ENCODE data around the gene BBS4. TPM values are rescaled to one million over a fixed set of nuclear protein-coding genes. Genes with fewer than 3 reads are reported as not detected.

BBS4 gene
- total and polyA plus RNA-seq, 9 of the 15 experiments (the other 6 are each of a cell fraction or from before 2014, with no cell fraction given) = 25.1 to 80.7 (median 38.9) TPM

DNA sequence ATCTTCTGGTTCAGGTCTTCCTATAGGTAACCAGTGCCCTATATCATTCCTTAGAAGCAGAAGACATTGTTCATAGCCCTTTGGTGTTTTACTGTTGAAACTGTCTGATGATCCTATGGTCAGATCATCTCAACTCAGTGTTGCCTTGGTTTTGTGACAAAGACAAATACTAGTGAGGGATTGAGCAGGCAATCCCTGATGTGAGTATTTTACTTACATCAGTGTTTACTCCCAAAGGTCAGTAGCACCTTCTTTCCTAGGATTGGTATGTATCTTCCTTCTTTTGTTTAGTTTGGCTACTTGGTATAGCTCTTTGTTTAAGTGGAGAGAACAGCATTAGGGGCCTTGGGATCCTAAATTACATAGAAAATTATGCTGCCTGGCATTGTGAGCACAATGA lies 41.1 kb downstream of the BBS4 start:
- Histone ChIP-seq H3K9me3 (replicated peaks; ENCODE audit: control insufficient read depth, insufficient read depth, low read depth, low read length) (no peaks in the 10 kb centered on the region), H4K20me1 (replicated peaks; ENCODE audit: control insufficient read depth, insufficient read depth, low read length) (no peaks in the 10 kb centered on the region), H3K4me3 (no peak overlapping the region), H3K9ac (ENCODE audit: insufficient read depth in 1 of 2, low read depth in 2 of 2, low read length in 2 of 2) (no peak overlapping the region), H3K4me1 (replicated peaks in 1 of 2; ENCODE audit: control insufficient read depth in 2 of 2, insufficient read depth in 2 of 2, low read length in 2 of 2) (no peaks in the 10 kb centered on the region), H3K36me3 (ENCODE audit: control insufficient read depth, insufficient read depth, low read length) (peaks cover 22% of the 10 kb centered on the region; the same call in 2 of the 3 replicates), H3K9me1 (ENCODE audit: control insufficient read depth, insufficient read depth, low read length) (no peaks in the 10 kb centered on the region), H2AFZ (ENCODE audit: low read depth, low read length) (no peak overlapping the region), H3K27ac (ENCODE audit: extremely low read depth, low read depth, low read length) (no peak overlapping the region), H3K79me2 (ENCODE audit: control insufficient read depth, insufficient read depth, low read length) (no peaks in the 10 kb centered on the region), H3K4me2 (ENCODE audit: insufficient read depth, low read length) (no peak overlapping the region), H3K27me3 (ENCODE audit: control insufficient read depth in 2 of 2, insufficient read depth in 2 of 2, low read length in 2 of 2) (no peaks in the 10 kb centered on the region)
- ATAC-seq (no peak), DNase-seq (ENCODE audit: extremely low read depth in 1 of 4, low spot score in 3 of 4) (no peak), FAIRE-seq (no peak)
- no TSS peak for BruUV-seq (replicated peaks)
- in situ Hi-C loops (cut with MboI) (no loop called here), intact Hi-C loops (cut with micrococcal nuclease) (loop anchor here (10.0 kb wide), 1 partner anchor 68 kb away; no protein-coding TSS in a partner anchor)
- ChIA-PET CTCF (ENCODE audit: low intra/inter-chr PET ratio) (no interaction called here), POLR2A (interaction anchor here (0.6 to 1.1 kb wide), 4 partner anchors 9 to 248 kb away, joined by 3 to 4 read pairs (median 3); no protein-coding TSS in a partner anchor)
- TF ChIP-seq CBFA2T3 (IDR thresholded peaks at IDR 0.05) (no peak), DNMT1 (IDR thresholded peaks at IDR 0.05) (no peak), HSF4 (CRISPR knock-in tag; IDR thresholded peaks at IDR 0.05; ENCODE audit: borderline replicate concordance) (no peak), MYBL2 (IDR thresholded peaks at IDR 0.05; ENCODE audit: low read depth) (no peak), MYBL2 (CRISPR knock-in tag; IDR thresholded peaks at IDR 0.05; ENCODE audit: borderline replicate concordance) (no peak), ETV6 (IDR thresholded peaks at IDR 0.05; ENCODE audit: borderline replicate concordance in 1 of 2, low read depth in 2 of 2, low read length in 1 of 2) (no peak), ETV6 (CRISPR knock-in tag; IDR thresholded peaks at IDR 0.05; ENCODE audit: borderline replicate concordance) (no peak), MAZ (CRISPR knock-in tag; conservative IDR thresholded peaks at IDR 0.05 in 1 of 2, IDR thresholded peaks at IDR 0.05 in 1 of 2) (no peak), BRD4 (IDR thresholded peaks at IDR 0.05) (no peak)
- TF ChIP-seq, protein P1, sequence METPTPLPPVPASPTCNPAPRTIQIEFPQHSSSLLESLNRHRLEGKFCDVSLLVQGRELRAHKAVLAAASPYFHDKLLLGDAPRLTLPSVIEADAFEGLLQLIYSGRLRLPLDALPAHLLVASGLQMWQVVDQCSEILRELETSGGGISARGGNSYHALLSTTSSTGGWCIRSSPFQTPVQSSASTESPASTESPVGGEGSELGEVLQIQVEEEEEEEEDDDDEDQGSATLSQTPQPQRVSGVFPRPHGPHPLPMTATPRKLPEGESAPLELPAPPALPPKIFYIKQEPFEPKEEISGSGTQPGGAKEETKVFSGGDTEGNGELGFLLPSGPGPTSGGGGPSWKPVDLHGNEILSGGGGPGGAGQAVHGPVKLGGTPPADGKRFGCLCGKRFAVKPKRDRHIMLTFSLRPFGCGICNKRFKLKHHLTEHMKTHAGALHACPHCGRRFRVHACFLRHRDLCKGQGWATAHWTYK (CRISPR knock-in tag; IDR thresholded peaks at IDR 0.05) = no peak
- TF ChIP-seq, protein P2, sequence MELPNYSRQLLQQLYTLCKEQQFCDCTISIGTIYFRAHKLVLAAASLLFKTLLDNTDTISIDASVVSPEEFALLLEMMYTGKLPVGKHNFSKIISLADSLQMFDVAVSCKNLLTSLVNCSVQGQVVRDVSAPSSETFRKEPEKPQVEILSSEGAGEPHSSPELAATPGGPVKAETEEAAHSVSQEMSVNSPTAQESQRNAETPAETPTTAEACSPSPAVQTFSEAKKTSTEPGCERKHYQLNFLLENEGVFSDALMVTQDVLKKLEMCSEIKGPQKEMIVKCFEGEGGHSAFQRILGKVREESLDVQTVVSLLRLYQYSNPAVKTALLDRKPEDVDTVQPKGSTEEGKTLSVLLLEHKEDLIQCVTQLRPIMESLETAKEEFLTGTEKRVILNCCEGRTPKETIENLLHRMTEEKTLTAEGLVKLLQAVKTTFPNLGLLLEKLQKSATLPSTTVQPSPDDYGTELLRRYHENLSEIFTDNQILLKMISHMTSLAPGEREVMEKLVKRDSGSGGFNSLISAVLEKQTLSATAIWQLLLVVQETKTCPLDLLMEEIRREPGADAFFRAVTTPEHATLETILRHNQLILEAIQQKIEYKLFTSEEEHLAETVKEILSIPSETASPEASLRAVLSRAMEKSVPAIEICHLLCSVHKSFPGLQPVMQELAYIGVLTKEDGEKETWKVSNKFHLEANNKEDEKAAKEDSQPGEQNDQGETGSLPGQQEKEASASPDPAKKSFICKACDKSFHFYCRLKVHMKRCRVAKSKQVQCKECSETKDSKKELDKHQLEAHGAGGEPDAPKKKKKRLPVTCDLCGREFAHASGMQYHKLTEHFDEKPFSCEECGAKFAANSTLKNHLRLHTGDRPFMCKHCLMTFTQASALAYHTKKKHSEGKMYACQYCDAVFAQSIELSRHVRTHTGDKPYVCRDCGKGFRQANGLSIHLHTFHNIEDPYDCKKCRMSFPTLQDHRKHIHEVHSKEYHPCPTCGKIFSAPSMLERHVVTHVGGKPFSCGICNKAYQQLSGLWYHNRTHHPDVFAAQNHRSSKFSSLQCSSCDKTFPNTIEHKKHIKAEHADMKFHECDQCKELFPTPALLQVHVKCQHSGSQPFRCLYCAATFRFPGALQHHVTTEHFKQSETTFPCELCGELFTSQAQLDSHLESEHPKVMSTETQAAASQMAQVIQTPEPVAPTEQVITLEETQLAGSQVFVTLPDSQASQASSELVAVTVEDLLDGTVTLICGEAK (IDR thresholded peaks at IDR 0.05) = no peak
- TF ChIP-seq, protein P2 (CRISPR knock-in tag; IDR thresholded peaks at IDR 0.05) = no peak

Data from K562 (cell line).